Mucosa of gallbladder (tissue), 1 donor: Measurements from ENCODE around the gene PLK1. TPM values are rescaled to one million over a fixed set of nuclear protein-coding genes. Genes with fewer than 3 reads are reported as not detected.
"Not testable (repeated sequence)": the region's sequence is repeated elsewhere in the genome, so short reads cannot be mapped to it uniquely, and the experiment has no call there.

Experiments
- DNase-seq: peaks from one replicate; pipeline ENCODE4 v3.0.0-alpha.2; 2020; ENCODE audit warnings: low spot score
- total RNA-seq: library from RNA; stranded (reverse); gene quantifications from one replicate; pipeline ENCODE4 v1.2.1, GENCODE V29; 2021
- donor health status: DM: no; HTN: no; CAD: no.

The PLK1 gene
- total RNA-seq, 1 donor from 2014 or later, result 4.2 TPM

- DNase-seq, result no peak
Observed at GRCh38 chr16:23710008-23710407, 31.3 kb downstream of the PLK1 start.

GRCh38 chr16:23710504-23710903 is 31.8 kb downstream of the PLK1 start:
- no peak for DNase-seq

GRCh38 chr16:23711785-23712184 is 33.1 kb downstream of the PLK1 start:
- DNase-seq, result peak; percentile 74

- DNase-seq, result peak; percentile 53
Observed at GRCh38 chr16:23712976-23713375, 34.3 kb downstream of the PLK1 start, which contains the start of gene ERN2. TSS of gene ERN2 (minus strand) at chr16:23713222. CDS start at chr16:23713187, 35 bp downstream.

GRCh38 chr16:23716484-23716883 is 37.8 kb downstream of the PLK1 start:
- DNase-seq, result no peak

- DNase-seq, result not testable (repeated sequence)
Observed at GRCh38 chr16:23722613-23723240, 44.0 kb downstream of the PLK1 start.

GRCh38 chr16:23724096-23724784 is 45.6 kb downstream of the PLK1 start:
- DNase-seq, result no peak

- DNase-seq, result no peak
Observed at GRCh38 chr16:23724785-23725131, 46.1 kb downstream of the PLK1 start.

GRCh38 chr16:23726710-23727109 is 48.0 kb downstream of the PLK1 start:
- no peak for DNase-seq

- no peak for DNase-seq
Observed at GRCh38 chr16:23728112-23728477, 49.4 kb downstream of the PLK1 start.

- DNase-seq, result peak; percentile 33
Observed at GRCh38 chr16:23729503-23730424, 51.1 kb downstream of the PLK1 start.

- no peak for DNase-seq
Observed at GRCh38 chr16:23734176-23734893, 55.6 kb downstream of the PLK1 start.

- not testable (repeated sequence) for DNase-seq
Observed at GRCh38 chr16:23737423-23738028, 58.8 kb downstream of the PLK1 start.

- DNase-seq, result no peak
Observed at GRCh38 chr16:23739516-23739915, 60.8 kb downstream of the PLK1 start.

Other genes with a start within 250 kb of the PLK1 start
- 27.4 TPM for gene COG7, start 225.7 kb upstream of the PLK1 start, total RNA-seq
- 54.3 TPM for gene GGA2, start 168.4 kb upstream of the PLK1 start, total RNA-seq
- 17.2 TPM for gene EARS2, start 121.5 kb upstream of the PLK1 start, total RNA-seq
- 64.9 TPM for gene UBFD1, start 121.2 kb upstream of the PLK1 start, total RNA-seq
- 87.2 TPM for gene NDUFAB1, start 82.6 kb upstream of the PLK1 start, total RNA-seq
- 11.3 TPM for gene PALB2, start 37.6 kb upstream of the PLK1 start, total RNA-seq
- 60.8 TPM for gene DCTN5, start 37.4 kb upstream of the PLK1 start, total RNA-seq
- 197 TPM for gene ERN2, start 34.3 kb downstream of the PLK1 start, total RNA-seq
- gene CHP2, start 76.1 kb downstream of the PLK1 start, total RNA-seq, result not detected
- gene PRKCB, start 157.1 kb downstream of the PLK1 start, total RNA-seq, result 9.6 TPM